ENCODE data around the gene SLC5A5.

The SLC5A5 gene

DNA sequence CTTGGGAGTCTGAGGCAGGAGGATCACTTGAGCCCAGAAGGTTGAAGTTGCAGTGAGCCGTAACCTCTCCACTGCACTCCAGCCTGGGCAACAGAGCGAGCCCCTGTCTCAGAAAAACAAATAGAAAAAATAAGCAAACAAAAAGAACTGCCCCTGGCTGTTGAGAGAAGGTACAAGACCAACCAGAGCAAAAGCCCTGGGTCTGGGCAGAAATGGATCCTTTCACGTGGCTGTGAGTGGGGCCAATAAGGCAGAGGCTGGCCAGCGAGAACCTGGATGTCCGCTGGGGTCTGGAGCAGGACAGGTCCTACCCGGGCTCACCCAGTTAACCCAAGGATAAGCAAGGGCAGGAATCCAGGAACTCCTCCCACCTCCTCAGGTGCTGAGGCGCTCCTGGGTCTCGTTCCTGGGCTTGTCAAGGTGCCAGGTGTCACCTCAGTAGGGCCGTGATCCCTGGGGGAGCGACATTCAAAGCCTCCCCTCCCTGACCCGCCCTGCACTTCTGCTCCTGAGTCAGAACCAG lies 4.7 kb upstream of the SLC5A5 start:
- H3K9me3 ChIP-seq (ENCODE audit: insufficient read depth, low read length): no peaks in the 10 kb centered on the region
- no peak for TF ChIP-seq ZNF274 (IDR thresholded peaks at IDR 0.05; ENCODE audit: low read depth, low read length)
- TF ChIP-seq SUZ12 (IDR thresholded peaks at IDR 0.05; ENCODE audit: extremely low read depth, insufficient read depth, insufficient read length): no peak
- TF ChIP-seq YY1 (IDR thresholded peaks at IDR 0.05; ENCODE audit: insufficient read depth, insufficient read length): no peak
- DNase-seq (ENCODE audit: low read depth, low spot score): no peak
- peaks cover 19% of the 10 kb centered on the region for H3K4me1 ChIP-seq (ENCODE audit: insufficient read depth, insufficient read length)
- H3K27me3 ChIP-seq (ENCODE audit: insufficient read depth, insufficient read length): peaks cover 19% of the 10 kb centered on the region
- H3K36me3 ChIP-seq (ENCODE audit: insufficient read depth, insufficient read length, low read length): peaks cover 30% of the 10 kb centered on the region
- no peak overlapping the region for H3K4me3 ChIP-seq (ENCODE audit: insufficient read length, low read depth)
- H3K9ac ChIP-seq (ENCODE audit: insufficient read length, low read depth): no peak overlapping the region

DNA sequence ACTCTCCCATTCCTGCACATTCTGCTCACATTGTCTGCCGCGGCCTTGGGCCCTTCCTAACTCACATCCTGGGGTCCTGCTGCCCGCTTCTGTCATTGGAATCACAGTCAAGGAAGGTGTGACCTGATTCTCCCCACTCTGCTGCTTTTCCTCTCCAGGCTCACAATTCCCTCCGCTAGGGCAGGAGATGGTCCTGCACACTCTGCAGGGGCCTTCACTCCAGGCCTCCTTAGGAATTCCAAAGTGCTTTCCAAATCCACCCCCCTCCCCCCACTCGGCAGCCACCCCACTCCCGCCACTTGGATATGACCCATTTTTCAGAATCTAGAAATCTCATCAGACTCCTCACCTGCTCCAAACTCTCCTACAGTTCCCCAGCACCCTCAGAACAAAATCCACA lies 3.1 kb upstream of the SLC5A5 start:
- DNase-seq (ENCODE audit: low read depth, low spot score): no peak
- peaks cover 18% of the 10 kb centered on the region for H3K4me1 ChIP-seq (ENCODE audit: insufficient read depth, insufficient read length)
- peak overlapping the region; percentile 32 for H3K9ac ChIP-seq (ENCODE audit: insufficient read length, low read depth)
- H3K9me3 ChIP-seq (ENCODE audit: insufficient read depth, low read length): no peaks in the 10 kb centered on the region
- H3K4me3 ChIP-seq (ENCODE audit: insufficient read length, low read depth): no peak overlapping the region
- peaks cover 14% of the 10 kb centered on the region for H3K36me3 ChIP-seq (ENCODE audit: insufficient read depth, insufficient read length, low read length)
- no peak for TF ChIP-seq YY1 (IDR thresholded peaks at IDR 0.05; ENCODE audit: insufficient read depth, insufficient read length)
- no peak for TF ChIP-seq SUZ12 (IDR thresholded peaks at IDR 0.05; ENCODE audit: extremely low read depth, insufficient read depth, insufficient read length)
- TF ChIP-seq ZNF274 (IDR thresholded peaks at IDR 0.05; ENCODE audit: low read depth, low read length): no peak
- H3K27me3 ChIP-seq (ENCODE audit: insufficient read depth, insufficient read length): peaks cover 32% of the 10 kb centered on the region

DNA sequence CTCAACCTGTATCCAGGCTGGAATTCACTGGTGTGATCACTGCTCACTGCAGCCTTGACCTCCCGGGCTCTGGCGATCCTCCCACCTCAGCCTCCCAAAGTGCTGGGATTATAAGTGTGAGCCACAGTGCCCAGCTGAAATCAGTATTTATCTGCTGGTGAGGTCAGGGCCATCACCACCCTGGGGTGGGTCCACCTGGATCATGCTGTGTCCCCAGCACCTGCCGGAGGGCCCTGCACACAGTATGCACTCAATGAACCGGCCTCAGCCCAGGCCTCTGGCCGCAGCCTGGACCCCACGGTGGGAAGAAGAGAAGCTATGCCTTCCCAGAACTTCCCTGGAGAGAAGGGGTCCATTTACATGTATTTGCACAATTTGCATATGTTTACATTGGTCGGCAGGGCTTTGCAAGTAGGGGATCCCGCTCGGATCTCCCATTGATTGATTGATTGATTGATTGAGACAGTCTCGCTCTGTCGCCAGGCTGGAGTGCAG lies 2.6 kb upstream of the SLC5A5 start:
- DNase-seq (ENCODE audit: low read depth, low spot score): peak; percentile 85

DNA sequence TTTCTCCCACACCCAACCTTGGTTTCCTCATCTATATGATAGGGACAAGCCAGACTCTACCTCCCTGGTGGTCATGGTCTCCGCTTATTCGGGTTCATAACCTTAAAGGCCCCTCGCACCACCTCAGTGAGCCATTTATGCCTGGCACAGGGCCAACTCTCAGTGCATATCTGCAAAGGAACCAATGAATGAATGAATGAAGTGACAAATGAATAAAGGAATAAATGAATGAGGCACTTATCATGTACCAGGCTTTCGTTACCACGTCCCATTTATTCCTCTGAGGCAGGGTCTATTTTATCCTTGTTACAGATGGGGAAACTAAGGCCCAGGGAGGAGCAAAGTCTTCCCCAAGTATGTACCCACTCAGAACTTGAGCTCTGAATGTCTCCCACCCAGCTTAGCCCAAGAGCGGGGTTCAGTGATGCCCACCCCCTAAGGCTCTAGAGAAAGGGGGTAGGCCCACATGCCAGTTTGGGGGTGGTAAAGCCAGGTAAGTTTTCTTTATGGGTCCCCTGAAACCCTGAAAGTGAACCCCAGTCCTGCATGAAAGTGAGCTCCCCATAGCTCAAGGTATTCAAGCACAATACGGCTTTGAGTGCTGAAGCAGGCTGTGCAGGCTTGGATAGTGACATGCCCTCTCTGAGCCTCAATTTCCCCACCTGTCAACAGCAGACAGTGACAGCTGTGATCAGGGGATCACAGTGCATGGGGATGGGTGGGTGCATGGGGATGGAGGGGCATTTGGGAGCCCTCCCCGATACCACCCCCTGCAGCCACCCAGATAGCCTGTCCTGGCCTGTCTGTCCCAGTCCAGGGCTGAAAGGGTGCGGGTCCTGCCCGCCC lies 490 bp upstream of the SLC5A5 start:
- DNase-seq (ENCODE audit: low read depth, low spot score): no peak
- no peaks in the 10 kb centered on the region for H3K9me3 ChIP-seq (ENCODE audit: insufficient read depth, low read length)
- TF ChIP-seq SUZ12 (IDR thresholded peaks at IDR 0.05; ENCODE audit: extremely low read depth, insufficient read depth, insufficient read length) (no peak), YY1 (IDR thresholded peaks at IDR 0.05; ENCODE audit: insufficient read depth, insufficient read length) (no peak), ZNF274 (IDR thresholded peaks at IDR 0.05; ENCODE audit: low read depth, low read length) (no peak)
- peak overlapping the region; percentile 51 for H3K9ac ChIP-seq (ENCODE audit: insufficient read length, low read depth)
- H3K4me3 ChIP-seq (ENCODE audit: insufficient read length, low read depth): no peak overlapping the region
- H3K4me1 ChIP-seq (ENCODE audit: insufficient read depth, insufficient read length): peaks cover 19% of the 10 kb centered on the region
- no peaks in the 10 kb centered on the region for H3K36me3 ChIP-seq (ENCODE audit: insufficient read depth, insufficient read length, low read length)
- H3K27me3 ChIP-seq (ENCODE audit: insufficient read depth, insufficient read length): peaks cover 35% of the 10 kb centered on the region

More for the DNA sequence above, 2.6 kb upstream of the SLC5A5 start:
- Histone ChIP-seq H3K4me1 (ENCODE audit: insufficient read depth, insufficient read length) (peaks cover 14% of the 10 kb centered on the region), H3K36me3 (ENCODE audit: insufficient read depth, insufficient read length, low read length) (peaks cover 9% of the 10 kb centered on the region), H3K4me3 (ENCODE audit: insufficient read length, low read depth) (no peak overlapping the region), H3K9ac (ENCODE audit: insufficient read length, low read depth) (no peak overlapping the region), H3K27me3 (ENCODE audit: insufficient read depth, insufficient read length) (peaks cover 35% of the 10 kb centered on the region), H3K9me3 (ENCODE audit: insufficient read depth, low read length) (no peaks in the 10 kb centered on the region)
- no peak for TF ChIP-seq ZNF274 (IDR thresholded peaks at IDR 0.05; ENCODE audit: low read depth, low read length)
- no peak for TF ChIP-seq YY1 (IDR thresholded peaks at IDR 0.05; ENCODE audit: insufficient read depth, insufficient read length)
- TF ChIP-seq SUZ12 (IDR thresholded peaks at IDR 0.05; ENCODE audit: extremely low read depth, insufficient read depth, insufficient read length): no peak

DNA sequence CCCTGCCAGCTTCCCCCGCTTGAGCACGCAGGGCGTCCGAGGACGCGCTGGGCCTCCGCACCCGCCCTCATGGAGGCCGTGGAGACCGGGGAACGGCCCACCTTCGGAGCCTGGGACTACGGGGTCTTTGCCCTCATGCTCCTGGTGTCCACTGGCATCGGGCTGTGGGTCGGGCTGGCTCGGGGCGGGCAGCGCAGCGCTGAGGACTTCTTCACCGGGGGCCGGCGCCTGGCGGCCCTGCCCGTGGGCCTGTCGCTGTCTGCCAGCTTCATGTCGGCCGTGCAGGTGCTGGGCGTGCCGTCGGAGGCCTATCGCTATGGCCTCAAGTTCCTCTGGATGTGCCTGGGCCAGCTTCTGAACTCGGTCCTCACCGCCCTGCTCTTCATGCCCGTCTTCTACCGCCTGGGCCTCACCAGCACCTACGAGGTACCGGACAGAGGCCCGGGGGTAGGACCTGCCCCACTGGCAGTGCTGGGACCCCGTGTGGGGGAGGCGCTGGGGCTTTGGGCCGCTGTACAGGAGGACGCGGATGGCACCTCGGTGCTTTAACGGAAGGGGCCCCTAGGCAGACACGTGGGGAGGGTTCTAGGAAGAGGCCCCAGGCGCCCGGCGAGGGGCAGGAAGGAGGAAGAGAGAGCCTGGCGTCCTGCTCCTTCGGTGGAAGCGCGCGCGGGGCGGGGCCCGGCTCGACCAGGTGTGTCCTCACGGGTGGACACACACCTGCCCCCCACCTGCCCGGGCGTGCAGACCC lies 681 bp downstream of the SLC5A5 start:
- H3K9ac ChIP-seq (ENCODE audit: insufficient read length, low read depth): peak overlapping the region; percentile 42
- no peak overlapping the region for H3K4me3 ChIP-seq (ENCODE audit: insufficient read length, low read depth)
- H3K36me3 ChIP-seq (ENCODE audit: insufficient read depth, insufficient read length, low read length): no peaks in the 10 kb centered on the region
- DNase-seq (ENCODE audit: low read depth, low spot score): no peak
- peaks cover 35% of the 10 kb centered on the region for H3K27me3 ChIP-seq (ENCODE audit: insufficient read depth, insufficient read length)
- TF ChIP-seq ZNF274 (IDR thresholded peaks at IDR 0.05; ENCODE audit: low read depth, low read length): no peak
- no peak for TF ChIP-seq SUZ12 (IDR thresholded peaks at IDR 0.05; ENCODE audit: extremely low read depth, insufficient read depth, insufficient read length)
- no peak for TF ChIP-seq YY1 (IDR thresholded peaks at IDR 0.05; ENCODE audit: insufficient read depth, insufficient read length)
- H3K9me3 ChIP-seq (ENCODE audit: insufficient read depth, low read length): no peaks in the 10 kb centered on the region
- H3K4me1 ChIP-seq (ENCODE audit: insufficient read depth, insufficient read length): peaks cover 19% of the 10 kb centered on the region

DNA sequence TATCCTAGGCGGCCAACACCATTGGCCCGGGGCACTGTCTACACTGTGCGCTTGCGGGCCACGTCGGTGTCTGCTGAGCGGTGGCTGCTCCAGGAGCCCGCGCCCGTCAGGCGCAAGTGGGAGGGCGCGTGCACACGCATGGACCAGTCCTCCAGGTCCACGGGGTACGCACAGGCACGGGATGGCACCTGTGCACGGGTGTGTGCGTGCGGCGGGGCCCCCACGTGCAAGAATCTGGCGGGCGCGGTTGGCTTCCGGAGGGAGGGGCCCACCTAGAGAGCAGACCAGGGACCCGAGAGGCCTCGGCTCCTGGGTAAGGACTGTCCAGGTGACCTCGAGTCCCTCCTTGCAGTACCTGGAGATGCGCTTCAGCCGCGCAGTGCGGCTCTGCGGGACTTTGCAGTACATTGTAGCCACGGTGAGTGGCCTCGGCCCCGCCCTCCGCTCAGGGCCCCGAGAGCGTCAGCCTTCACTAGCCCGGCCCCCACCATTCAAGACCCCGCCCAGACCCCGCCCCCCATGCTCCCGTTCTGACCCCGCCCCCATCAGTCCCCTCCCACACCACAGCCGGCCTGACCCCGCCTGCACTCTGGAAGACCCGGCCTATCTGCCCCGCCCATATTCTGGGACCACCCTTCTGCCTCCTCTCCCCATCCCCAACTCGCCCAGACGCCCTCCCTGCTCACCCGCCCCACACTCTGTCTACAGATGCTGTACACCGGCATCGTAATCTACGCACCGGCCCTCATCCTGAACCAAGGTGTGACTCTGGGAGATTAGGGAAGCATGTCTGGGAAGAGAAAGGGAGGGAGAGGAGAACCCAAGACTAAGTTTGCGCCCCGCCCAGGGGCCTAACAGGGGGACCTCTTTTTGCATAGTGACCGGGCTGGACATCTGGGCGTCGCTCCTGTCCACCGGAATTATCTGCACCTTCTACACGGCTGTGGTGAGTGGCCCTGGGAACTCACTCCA lies 2.3 kb downstream of the SLC5A5 start:
- no peak for TF ChIP-seq SUZ12 (IDR thresholded peaks at IDR 0.05; ENCODE audit: extremely low read depth, insufficient read depth, insufficient read length)
- no peak for TF ChIP-seq YY1 (IDR thresholded peaks at IDR 0.05; ENCODE audit: insufficient read depth, insufficient read length)
- TF ChIP-seq ZNF274 (IDR thresholded peaks at IDR 0.05; ENCODE audit: low read depth, low read length): no peak
- Histone ChIP-seq H3K4me1 (ENCODE audit: insufficient read depth, insufficient read length) (peaks cover 14% of the 10 kb centered on the region), H3K4me3 (ENCODE audit: insufficient read length, low read depth) (peak overlapping the region; percentile 65), H3K9ac (ENCODE audit: insufficient read length, low read depth) (peak overlapping the region; percentile 79), H3K27me3 (ENCODE audit: insufficient read depth, insufficient read length) (peaks cover 35% of the 10 kb centered on the region), H3K9me3 (ENCODE audit: insufficient read depth, low read length) (no peaks in the 10 kb centered on the region), H3K36me3 (ENCODE audit: insufficient read depth, insufficient read length, low read length) (no peaks in the 10 kb centered on the region)
- peak; percentile 75 for DNase-seq (ENCODE audit: low read depth, low spot score)
